ENCODE data around the gene PLXNB2. TPM values are rescaled to one million over a fixed set of nuclear protein-coding genes. Genes with fewer than 3 reads are reported as not detected.
A peak's percentile ranks its signal among the peaks of the same experiment; 100 is the strongest.

PLXNB2 gene
- total and polyA plus RNA-seq, 2 of the 4 experiments (the other 2 are of a cell fraction) = 73.1 to 202 TPM

DNA sequence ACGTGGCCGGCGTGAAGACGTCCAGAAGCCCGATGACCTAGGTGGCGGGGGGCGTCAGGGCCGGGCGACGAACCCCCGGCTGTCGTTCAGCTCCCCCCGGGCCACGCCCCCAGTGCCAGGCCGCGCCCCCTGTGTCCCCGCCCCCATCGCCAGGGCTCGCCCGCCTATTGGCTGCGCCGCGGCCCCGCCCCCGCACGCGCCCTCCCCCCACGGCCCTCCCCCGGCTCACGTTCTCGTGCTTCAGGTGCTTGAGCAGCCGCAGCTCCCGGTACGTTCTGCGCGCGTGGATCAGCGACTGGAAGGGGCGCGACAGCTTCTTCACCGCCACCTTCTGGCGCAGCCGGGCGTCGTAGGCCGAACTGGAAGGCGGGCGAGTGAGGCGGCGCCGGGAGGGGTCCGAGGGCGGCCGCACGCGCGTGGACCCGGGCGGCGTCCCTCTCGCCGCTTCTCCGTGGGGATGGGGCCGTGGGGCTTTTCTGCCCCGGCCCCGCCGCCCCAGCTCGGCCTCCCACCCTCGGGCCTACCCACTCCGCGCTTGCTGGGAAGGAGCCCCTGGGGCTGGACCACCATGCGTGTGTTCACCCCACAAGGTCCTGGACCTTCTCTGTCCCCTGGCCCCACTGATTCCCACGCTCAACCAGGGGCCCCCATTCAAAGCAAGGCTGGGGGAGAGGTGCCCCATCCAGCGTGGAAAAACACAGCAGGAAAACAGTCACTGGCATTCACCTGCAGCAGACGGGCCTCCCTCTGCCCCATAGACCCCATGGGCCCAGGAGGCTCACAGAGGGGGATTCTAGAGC, 39.7 kb downstream of the PLXNB2 start:
- ChIA-PET CTCF (no interaction called here), POLR2A (ENCODE audit: unreplicated experiment) (interaction anchor here (0.7 kb wide), 1 partner anchor 74 kb away, joined by 7 read pairs; no protein-coding TSS in a partner anchor)
- H2BK20ac ChIP-seq (ENCODE audit: low read depth, low read length) = no peak overlapping the region
- no peaks in the 10 kb centered on the region for H3K9me1 ChIP-seq (ENCODE audit: insufficient read depth, low read length)
- H2BK15ac ChIP-seq (ENCODE audit: low read depth, low read length) = no peak overlapping the region
- H3K9ac ChIP-seq (ENCODE audit: low read depth, low read length) = no peak overlapping the region
- no peak overlapping the region for H3K27ac ChIP-seq (ENCODE audit: insufficient read depth, low read length)
- no peak overlapping the region for H2AK9ac ChIP-seq (replicated peaks; ENCODE audit: low read depth, low read length, poor library complexity)
- H3K27me3 ChIP-seq (ENCODE audit: control insufficient read depth, insufficient read depth, low read length) = no peaks in the 10 kb centered on the region
- H3K4me3 ChIP-seq (ENCODE audit: insufficient read depth, low read depth, low read length) = peak overlapping the region; percentile 45
- in situ Hi-C loops (cut with MboI; ENCODE audit: low sequenced_read_pairs) = no loop called here
- dilution Hi-C loops (cut with HindIII; ENCODE audit: low sequenced_read_pairs, unreplicated experiment) = no loop called here
- no peaks in the 10 kb centered on the region for H3K9me3 ChIP-seq (ENCODE audit: control insufficient read depth, insufficient read depth, low read length)
- no peak overlapping the region for H3K56ac ChIP-seq (ENCODE audit: extremely low read depth, insufficient read depth, low read length)
- no peak overlapping the region for H3K4ac ChIP-seq (ENCODE audit: low read depth, low read length)
- no peak overlapping the region for H4K8ac ChIP-seq (ENCODE audit: low read depth in 2 of 2, low read length in 2 of 2)
- no peak overlapping the region for H2BK5ac ChIP-seq (ENCODE audit: low read depth, low read length, poor library complexity, severe bottlenecking)
- H3K14ac ChIP-seq (replicated peaks; ENCODE audit: low read depth, low read length) = no peak overlapping the region
- H4K5ac ChIP-seq (ENCODE audit: low read depth, low read length) = no peak overlapping the region
- peaks cover 13% of the 10 kb centered on the region for H3K4me1 ChIP-seq (ENCODE audit: control insufficient read depth, insufficient read depth, low read length)
- no TSS peak for BruUV-seq (replicated peaks)
- peaks cover 20% of the 10 kb centered on the region for H4K20me1 ChIP-seq (ENCODE audit: insufficient read depth, low read length)
- H3K4me2 ChIP-seq (ENCODE audit: low read depth, low read length) = peak overlapping the region; percentile 95
- H3K79me1 ChIP-seq (ENCODE audit: low read depth in 1 of 2, low read length in 2 of 2) = no peaks in the 10 kb centered on the region; a peak in 1 of 4 replicates
- H2BK120ac ChIP-seq (ENCODE audit: low read depth, low read length) = no peak overlapping the region
- intact Hi-C loops (cut with micrococcal nuclease) = no loop called here
- H4K91ac ChIP-seq (ENCODE audit: insufficient read depth, low read depth, low read length) = no peak overlapping the region
- WGBS, 2 experiments (ENCODE audit: extremely low coverage in 2 of 2, insufficient read length in 1 of 2) = 5% methylated on average over 11 of the region's 75 CpGs; no CpG with 5 or more reads in 1 of the 2 experiments
- ATAC-seq (ENCODE audit: low read depth) = peak; percentile 51
- H2AK5ac ChIP-seq (ENCODE audit: low read depth, low read length) = no peak overlapping the region
- peaks cover 1% of the 10 kb centered on the region; the same call in 1 of the 2 replicates for H3K36me3 ChIP-seq (ENCODE audit: control insufficient read depth, insufficient read depth, low read length)
- peak overlapping the region; percentile 88 for H2AFZ ChIP-seq (replicated peaks; ENCODE audit: low read length, poor library complexity)
- TF ChIP-seq NFE2L2 (IDR thresholded peaks at IDR 0.05; ENCODE audit: low read depth, low read length) (no peak), BHLHE40 (IDR thresholded peaks at IDR 0.05; ENCODE audit: low read depth, low read length) (peak; percentile 67), RAD21 (IDR thresholded peaks at IDR 0.05; ENCODE audit: low read length) (0 out of 2 replicates have a peak, but pooled peaks have one; percentile 9), POLR2A (IDR thresholded peaks at IDR 0.05; ENCODE audit: low read depth, low read length) (no peak), MAZ (IDR thresholded peaks at IDR 0.05; ENCODE audit: borderline replicate concordance, low read depth, low read length) (peak; percentile 42; the same call in 1 of the 2 replicates)
- TF ChIP-seq, protein P1, sequence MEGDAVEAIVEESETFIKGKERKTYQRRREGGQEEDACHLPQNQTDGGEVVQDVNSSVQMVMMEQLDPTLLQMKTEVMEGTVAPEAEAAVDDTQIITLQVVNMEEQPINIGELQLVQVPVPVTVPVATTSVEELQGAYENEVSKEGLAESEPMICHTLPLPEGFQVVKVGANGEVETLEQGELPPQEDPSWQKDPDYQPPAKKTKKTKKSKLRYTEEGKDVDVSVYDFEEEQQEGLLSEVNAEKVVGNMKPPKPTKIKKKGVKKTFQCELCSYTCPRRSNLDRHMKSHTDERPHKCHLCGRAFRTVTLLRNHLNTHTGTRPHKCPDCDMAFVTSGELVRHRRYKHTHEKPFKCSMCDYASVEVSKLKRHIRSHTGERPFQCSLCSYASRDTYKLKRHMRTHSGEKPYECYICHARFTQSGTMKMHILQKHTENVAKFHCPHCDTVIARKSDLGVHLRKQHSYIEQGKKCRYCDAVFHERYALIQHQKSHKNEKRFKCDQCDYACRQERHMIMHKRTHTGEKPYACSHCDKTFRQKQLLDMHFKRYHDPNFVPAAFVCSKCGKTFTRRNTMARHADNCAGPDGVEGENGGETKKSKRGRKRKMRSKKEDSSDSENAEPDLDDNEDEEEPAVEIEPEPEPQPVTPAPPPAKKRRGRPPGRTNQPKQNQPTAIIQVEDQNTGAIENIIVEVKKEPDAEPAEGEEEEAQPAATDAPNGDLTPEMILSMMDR (conservative IDR thresholded peaks at IDR 0.05; ENCODE audit: low read depth, low read length) = peak; percentile 33
- no peak overlapping the region for H3K18ac ChIP-seq (ENCODE audit: low read depth, low read length)
- H3K23ac ChIP-seq (ENCODE audit: low read depth, low read length) = no peak overlapping the region
- DNase-seq = peak; percentile 38
